ENCODE results near the gene DLGAP1. TPM values are rescaled to one million over a fixed set of nuclear protein-coding genes. Genes with fewer than 3 reads are reported as not detected.

Gene DLGAP1
- total and polyA plus RNA-seq, 5 experiments from 2014 or later: not detected

GRCh38 chr18:4270016-4270415, 185.1 kb downstream of the DLGAP1 start:
- Mint-ChIP-seq H3K9me3 (peaks cover 0 to 11% (median 0%) of the 10 kb centered on the region in 9 donors), H3K36me3 (no peaks in the 10 kb centered on the region), H3K27ac (no peak overlapping the region), H3K4me1 (no peaks in the 10 kb centered on the region), H3K4me3 (no peak overlapping the region), H3K27me3 (no peaks in the 10 kb centered on the region)
- POLR2A ChIA-PET: no interaction called here
- no peak for DNase-seq
- no peak for ATAC-seq

DNA sequence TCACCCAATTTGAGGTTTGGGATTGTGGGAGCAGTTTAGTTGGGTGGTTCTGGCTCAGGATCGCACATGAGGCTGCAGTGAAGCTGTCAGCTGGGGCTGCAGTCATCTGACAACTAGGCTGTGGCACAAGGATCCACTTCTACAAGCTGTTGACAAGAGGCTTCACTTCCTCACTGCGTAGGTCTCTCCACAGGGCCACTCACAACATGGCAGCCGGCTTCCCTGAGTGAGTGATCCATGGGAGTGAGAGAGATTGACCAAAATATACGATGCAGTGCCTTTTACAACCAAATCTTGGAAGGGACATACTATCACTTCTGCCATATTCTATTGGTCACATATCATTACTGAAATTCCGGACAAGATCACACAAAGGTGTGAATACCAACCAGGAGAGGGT, 187.5 kb downstream of the DLGAP1 start:
- no peak for DNase-seq
- Mint-ChIP-seq H3K27ac (no peak overlapping the region), H3K4me3 (no peak overlapping the region), H3K4me1 (no peaks in the 10 kb centered on the region), H3K9me3 (peaks cover 0 to 18% (median 0%) of the 10 kb centered on the region in 9 donors), H3K36me3 (no peaks in the 10 kb centered on the region), H3K27me3 (no peaks in the 10 kb centered on the region)
- POLR2A ChIA-PET: no interaction called here
- no peak for ATAC-seq

GRCh38 chr18:4264347-4264791, 190.7 kb downstream of the DLGAP1 start:
- no peak for ATAC-seq
- POLR2A ChIA-PET: no interaction called here
- no peaks in the 10 kb centered on the region for H3K4me1 Mint-ChIP-seq
- H3K4me3 Mint-ChIP-seq: no peak overlapping the region
- H3K36me3 Mint-ChIP-seq: no peaks in the 10 kb centered on the region
- DNase-seq: no peak
- no peak overlapping the region for H3K27ac Mint-ChIP-seq
- H3K27me3 Mint-ChIP-seq: no peaks in the 10 kb centered on the region
- H3K9me3 Mint-ChIP-seq: peaks cover 0 to 18% (median 0%) of the 10 kb centered on the region in 9 donors

- H3K4me3 Mint-ChIP-seq: no peak overlapping the region
- peaks cover 0 to 8% (median 2%) of the 10 kb centered on the region in 9 donors for H3K9me3 Mint-ChIP-seq
- ATAC-seq (no peak), DNase-seq (no peak)
- POLR2A ChIA-PET: no interaction called here
- H3K27ac Mint-ChIP-seq: no peak overlapping the region
- no peaks in the 10 kb centered on the region for H3K27me3 Mint-ChIP-seq
- no peaks in the 10 kb centered on the region for H3K36me3 Mint-ChIP-seq
- no peaks in the 10 kb centered on the region for H3K4me1 Mint-ChIP-seq
Observed at GRCh38 chr18:4260107-4260506, 195.0 kb downstream of the DLGAP1 start.

DNA sequence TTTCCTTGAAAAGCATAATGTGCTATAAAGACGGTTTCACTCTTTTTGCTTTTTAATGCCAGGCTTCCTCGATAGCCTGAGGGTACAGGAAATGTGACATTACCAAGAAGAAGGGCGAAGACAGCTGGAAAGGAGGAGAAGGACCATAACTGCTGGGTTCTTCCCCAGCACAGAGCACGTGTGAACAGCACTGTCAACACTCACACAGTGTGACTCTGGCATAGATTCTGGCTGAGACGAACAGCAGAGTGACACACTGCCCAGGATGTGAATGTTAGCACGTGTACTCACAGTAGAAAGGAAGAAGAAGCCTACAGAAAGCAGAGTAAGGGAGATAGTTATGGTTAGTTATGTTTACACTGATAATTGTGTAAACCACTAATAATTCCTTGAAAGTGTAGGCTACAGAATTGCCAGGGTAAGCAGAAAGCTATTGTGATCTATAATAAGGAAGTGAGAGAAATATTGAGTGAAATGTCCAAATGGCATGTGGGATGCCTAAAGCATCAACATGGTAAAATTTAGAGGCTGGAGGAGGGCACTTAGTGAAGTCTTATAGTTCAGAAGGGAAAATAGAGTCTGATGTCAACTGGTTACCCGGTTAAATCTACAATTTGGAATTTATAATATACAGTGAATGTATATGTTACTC, 198.2 kb downstream of the DLGAP1 start:
- Mint-ChIP-seq H3K36me3 (no peaks in the 10 kb centered on the region), H3K27me3 (no peaks in the 10 kb centered on the region), H3K4me1 (no peaks in the 10 kb centered on the region), H3K4me3 (no peak overlapping the region), H3K27ac (no peak overlapping the region), H3K9me3 (peaks cover 0 to 10% (median 0%) of the 10 kb centered on the region in 9 donors)
- POLR2A ChIA-PET: no interaction called here
- no peak for DNase-seq
- no peak for ATAC-seq

DNA sequence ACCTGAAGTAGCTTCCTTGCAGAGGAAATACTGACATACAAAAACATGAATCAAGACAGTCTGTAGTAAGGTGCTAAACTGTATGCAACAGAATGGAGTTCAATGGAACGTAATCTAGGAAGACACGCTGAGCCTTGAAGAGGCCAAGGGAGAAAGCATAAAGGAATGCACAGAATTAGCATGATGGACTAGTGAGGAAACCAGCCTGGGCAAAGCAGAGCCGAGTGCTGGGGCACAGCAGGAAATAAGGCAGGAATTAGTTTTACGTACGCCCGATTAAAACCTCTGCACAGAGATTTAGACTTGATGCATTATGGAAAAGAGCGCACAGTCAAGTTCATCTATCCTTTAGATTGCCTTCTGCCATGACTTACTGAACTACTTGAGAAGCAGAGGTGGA, 200.3 kb downstream of the DLGAP1 start:
- Mint-ChIP-seq H3K4me1 (no peaks in the 10 kb centered on the region), H3K27me3 (no peaks in the 10 kb centered on the region), H3K9me3 (peaks cover 0 to 10% (median 0%) of the 10 kb centered on the region in 9 donors), H3K4me3 (no peak overlapping the region), H3K36me3 (no peaks in the 10 kb centered on the region), H3K27ac (no peak overlapping the region)
- no peak for DNase-seq
- POLR2A ChIA-PET: no interaction called here
- ATAC-seq: no peak

DNA sequence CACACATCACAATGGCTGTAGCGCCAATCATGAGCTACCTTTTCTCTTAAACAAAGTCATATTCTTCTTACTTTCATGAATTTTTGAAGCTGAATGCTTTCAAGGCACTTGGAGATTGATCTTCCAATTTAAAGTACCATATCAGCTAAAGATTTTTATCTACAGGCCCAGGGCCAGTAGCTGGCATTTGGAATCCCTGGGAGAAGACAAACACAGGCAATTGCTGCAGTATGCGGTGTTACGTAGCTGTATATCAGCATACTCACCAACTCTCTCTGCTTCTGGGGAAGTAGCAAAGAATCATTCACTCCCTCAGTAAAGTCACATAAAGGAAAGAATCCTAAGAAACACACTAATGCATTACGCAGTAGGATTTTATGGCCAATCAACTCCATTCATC, 202.3 kb downstream of the DLGAP1 start:
- H3K9me3 Mint-ChIP-seq: peaks cover 0 to 16% (median 3%) of the 10 kb centered on the region in 9 donors
- H3K36me3 Mint-ChIP-seq: no peaks in the 10 kb centered on the region
- no peaks in the 10 kb centered on the region for H3K27me3 Mint-ChIP-seq
- ATAC-seq (no peak), DNase-seq (no peak)
- POLR2A ChIA-PET: no interaction called here
- no peaks in the 10 kb centered on the region for H3K4me1 Mint-ChIP-seq
- no peak overlapping the region for H3K27ac Mint-ChIP-seq
- H3K4me3 Mint-ChIP-seq: no peak overlapping the region

DNA sequence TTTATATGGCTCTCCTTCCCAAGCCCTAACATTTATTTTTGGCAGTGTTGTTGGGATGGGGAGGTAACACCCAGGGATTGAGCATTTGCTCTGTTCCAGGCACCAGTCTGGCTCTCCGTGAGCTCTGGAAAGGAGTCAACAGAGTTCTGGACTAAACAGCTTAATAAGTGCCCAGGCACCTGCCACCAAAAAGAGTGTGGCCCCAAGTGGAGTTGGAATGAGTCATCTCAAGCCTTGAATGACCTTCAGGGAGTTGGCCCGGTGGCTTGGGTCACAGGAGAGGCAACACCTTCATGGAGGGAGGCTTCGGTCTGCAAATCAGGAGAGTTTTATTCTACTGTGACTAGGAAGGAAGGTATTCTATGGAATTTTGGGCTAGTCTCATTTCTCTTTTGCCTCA, 203.2 kb downstream of the DLGAP1 start:
- no peak overlapping the region for H3K27ac Mint-ChIP-seq
- no peak overlapping the region for H3K4me3 Mint-ChIP-seq
- DNase-seq: no peak
- no peaks in the 10 kb centered on the region for H3K4me1 Mint-ChIP-seq
- H3K27me3 Mint-ChIP-seq: no peaks in the 10 kb centered on the region
- ATAC-seq: no peak
- no peaks in the 10 kb centered on the region for H3K36me3 Mint-ChIP-seq
- peaks cover 0 to 17% (median 3%) of the 10 kb centered on the region in 9 donors for H3K9me3 Mint-ChIP-seq
- POLR2A ChIA-PET: no interaction called here

GRCh38 chr18:4251206-4251605, 203.9 kb downstream of the DLGAP1 start:
- Mint-ChIP-seq H3K4me3 (no peak overlapping the region), H3K27ac (no peak overlapping the region), H3K9me3 (peaks cover 0 to 19% (median 2%) of the 10 kb centered on the region in 9 donors), H3K36me3 (no peaks in the 10 kb centered on the region), H3K4me1 (no peaks in the 10 kb centered on the region), H3K27me3 (no peaks in the 10 kb centered on the region)
- POLR2A ChIA-PET: no interaction called here
- ATAC-seq (no peak), DNase-seq (no peak)

- Mint-ChIP-seq H3K27ac (no peak overlapping the region), H3K4me1 (no peaks in the 10 kb centered on the region), H3K4me3 (no peak overlapping the region), H3K9me3 (peaks cover 0 to 19% (median 2%) of the 10 kb centered on the region in 9 donors), H3K27me3 (peaks cover 0 to 4% (median 0%) of the 10 kb centered on the region in 5 donors), H3K36me3 (no peaks in the 10 kb centered on the region)
- POLR2A ChIA-PET: no interaction called here
- ATAC-seq: no peak
- no peak for DNase-seq
Observed at GRCh38 chr18:4250141-4250540, 205.0 kb downstream of the DLGAP1 start.

GRCh38 chr18:4248686-4249085, 206.4 kb downstream of the DLGAP1 start:
- Mint-ChIP-seq H3K36me3 (no peaks in the 10 kb centered on the region), H3K27me3 (peaks cover 0 to 4% (median 0%) of the 10 kb centered on the region in 5 donors)
- POLR2A ChIA-PET: no interaction called here

GRCh38 chr18:4246374-4246773, 208.7 kb downstream of the DLGAP1 start:
- Mint-ChIP-seq H3K4me3 (no peak overlapping the region), H3K27ac (no peak overlapping the region), H3K9me3 (peaks cover 0 to 10% (median 4%) of the 10 kb centered on the region in 9 donors), H3K36me3 (no peaks in the 10 kb centered on the region), H3K4me1 (no peaks in the 10 kb centered on the region), H3K27me3 (peaks cover 0 to 4% (median 0%) of the 10 kb centered on the region in 5 donors)
- POLR2A ChIA-PET: no interaction called here
- no peak for ATAC-seq
- DNase-seq: no peak

More at GRCh38 chr18:4248686-4249085, 206.4 kb downstream of the DLGAP1 start:
- Mint-ChIP-seq H3K27ac (no peak overlapping the region), H3K9me3 (peaks cover 0 to 16% (median 3%) of the 10 kb centered on the region in 9 donors), H3K4me3 (no peak overlapping the region), H3K4me1 (no peaks in the 10 kb centered on the region)
- DNase-seq (no peak), ATAC-seq (no peak)

DNA sequence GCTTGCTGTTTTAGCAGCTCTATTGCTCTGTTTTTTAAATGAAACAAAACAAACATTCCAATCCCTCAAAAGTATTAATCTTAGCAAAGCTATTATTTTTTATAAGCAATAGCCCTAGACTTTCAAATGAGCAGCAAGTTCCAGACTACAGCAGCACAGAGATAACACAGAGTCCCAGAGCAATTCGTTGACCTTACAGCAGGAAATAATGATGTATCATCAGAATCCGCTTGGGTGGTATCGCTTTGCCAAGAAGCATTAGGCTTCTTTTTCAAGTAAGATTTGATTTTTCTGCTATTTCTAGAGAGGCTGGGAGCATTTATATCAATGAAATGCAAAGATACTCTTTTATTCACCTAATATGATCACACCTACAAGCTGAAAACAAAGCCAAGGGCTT, 209.7 kb downstream of the DLGAP1 start:
- H3K9me3 Mint-ChIP-seq: peaks cover 0 to 10% (median 4%) of the 10 kb centered on the region in 9 donors
- no peaks in the 10 kb centered on the region for H3K36me3 Mint-ChIP-seq
- no peak overlapping the region for H3K27ac Mint-ChIP-seq
- DNase-seq (no peak), ATAC-seq (no peak)
- peaks cover 0 to 4% (median 0%) of the 10 kb centered on the region in 5 donors for H3K27me3 Mint-ChIP-seq
- no peak overlapping the region for H3K4me3 Mint-ChIP-seq
- POLR2A ChIA-PET: no interaction called here
- H3K4me1 Mint-ChIP-seq: no peaks in the 10 kb centered on the region
